NOMO-1 treated with DMSO at 0.1 percent for 48 hours (cell line): Measurements from ENCODE around the gene FAM120B.

Experiments
- DNase-seq: peaks from one replicate; lab custom pipeline; 2025; ENCODE audit not compliant: unreplicated experiment; lab: John Stamatoyannopoulos, UW

Gene FAM120B

DNA sequence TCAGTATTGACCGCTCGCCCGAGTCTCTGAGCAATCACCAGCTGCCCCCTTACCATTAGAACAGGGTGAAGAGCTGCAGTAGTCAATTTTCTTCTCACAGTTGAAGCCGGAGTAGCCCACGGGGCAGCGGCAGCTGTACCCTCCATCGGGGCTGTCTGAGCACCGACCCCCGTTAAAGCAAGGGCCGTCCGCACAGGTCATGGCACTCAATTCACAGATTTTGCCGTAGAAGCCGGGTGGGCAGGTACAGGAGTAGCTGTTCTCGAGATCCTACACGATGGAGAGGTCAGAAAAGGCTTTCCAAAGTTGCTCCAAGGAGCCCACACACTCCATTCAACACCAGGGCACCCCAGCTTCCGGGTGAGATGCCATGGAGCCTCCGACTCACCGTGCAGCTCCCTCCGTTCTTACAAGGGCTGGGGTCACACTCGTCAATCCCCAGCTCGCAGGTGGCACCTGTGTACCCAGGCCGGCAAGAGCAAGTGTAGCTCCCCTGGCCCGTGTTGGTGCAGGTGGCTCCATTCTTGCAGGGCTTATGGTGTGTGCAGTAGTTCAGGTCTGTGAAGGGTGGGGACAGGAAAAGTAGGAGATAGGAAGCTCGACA is 21.6 kb upstream of the FAM120B start:
- DNase-seq = no peak

DNA sequence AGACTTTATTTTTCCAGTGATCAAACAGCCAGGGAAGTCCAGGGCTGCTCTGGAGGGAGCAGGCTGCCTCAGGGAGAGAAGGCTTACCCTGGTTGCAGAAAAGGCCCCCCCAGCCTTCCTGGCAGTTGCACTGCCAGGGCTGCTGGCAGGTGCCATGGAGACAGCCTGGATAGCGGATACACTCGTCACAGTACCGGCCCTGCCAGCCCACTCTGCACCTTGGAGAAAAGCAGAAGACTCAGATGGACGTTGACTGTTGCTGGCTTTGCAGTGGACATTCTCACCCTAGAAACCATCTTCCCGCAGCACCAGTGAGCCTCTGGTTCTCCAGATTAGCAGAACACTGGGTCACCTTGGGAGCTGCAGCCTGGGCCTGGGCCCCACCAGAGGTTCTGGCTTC is 21.1 kb upstream of the FAM120B start:
- DNase-seq = no peak

DNA sequence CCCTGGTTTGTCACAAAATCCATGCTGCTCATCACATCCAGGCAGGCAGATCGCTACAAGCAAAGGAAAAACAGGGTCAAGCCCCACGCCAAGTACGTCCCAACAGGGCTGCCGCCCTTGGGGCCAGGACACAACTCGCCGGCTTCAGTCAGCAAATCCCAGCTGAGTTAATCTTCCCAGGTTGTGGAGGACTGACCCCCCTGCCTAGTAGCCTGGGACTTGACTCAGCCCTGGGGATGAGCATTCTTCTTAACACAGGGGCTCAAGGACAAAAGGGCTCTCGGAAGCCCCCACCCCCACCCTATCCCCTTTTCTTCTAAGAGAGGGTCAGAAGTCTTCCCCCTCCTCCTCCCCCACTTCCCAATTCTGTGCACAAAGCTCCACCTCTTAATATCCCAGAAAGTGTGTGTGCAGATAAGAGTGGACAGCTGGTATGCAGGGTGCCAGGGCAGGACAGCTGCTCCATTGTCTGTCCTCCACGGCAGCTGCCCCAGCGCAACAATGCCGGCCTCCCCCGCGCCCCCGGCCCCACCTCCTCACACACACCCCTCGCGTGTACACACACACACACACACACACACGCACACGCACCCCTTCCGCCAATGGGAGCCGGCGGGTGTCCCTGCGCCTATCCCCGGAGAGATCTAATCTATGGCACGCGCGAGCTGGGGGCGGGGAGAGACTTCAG is 20.2 kb upstream of the FAM120B start:
- DNase-seq = no peak

DNA sequence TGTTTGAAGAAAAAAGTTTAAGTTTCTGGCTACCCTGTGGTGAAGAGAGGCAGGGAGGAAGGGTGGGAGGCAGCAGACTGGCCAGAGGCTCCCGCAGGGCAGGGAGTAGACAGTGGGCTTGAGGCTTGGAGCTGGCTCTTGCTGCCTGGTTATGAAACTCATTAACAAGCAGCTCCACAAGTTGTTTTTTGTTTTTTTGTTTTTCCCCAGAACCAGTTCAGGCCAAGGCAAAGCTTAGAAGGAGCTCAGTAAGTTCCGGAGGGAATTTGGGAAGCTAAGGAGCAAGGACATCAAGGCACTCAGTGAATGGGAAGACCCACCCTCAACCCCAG is 19.7 kb upstream of the FAM120B start:
- DNase-seq = no peak

DNA sequence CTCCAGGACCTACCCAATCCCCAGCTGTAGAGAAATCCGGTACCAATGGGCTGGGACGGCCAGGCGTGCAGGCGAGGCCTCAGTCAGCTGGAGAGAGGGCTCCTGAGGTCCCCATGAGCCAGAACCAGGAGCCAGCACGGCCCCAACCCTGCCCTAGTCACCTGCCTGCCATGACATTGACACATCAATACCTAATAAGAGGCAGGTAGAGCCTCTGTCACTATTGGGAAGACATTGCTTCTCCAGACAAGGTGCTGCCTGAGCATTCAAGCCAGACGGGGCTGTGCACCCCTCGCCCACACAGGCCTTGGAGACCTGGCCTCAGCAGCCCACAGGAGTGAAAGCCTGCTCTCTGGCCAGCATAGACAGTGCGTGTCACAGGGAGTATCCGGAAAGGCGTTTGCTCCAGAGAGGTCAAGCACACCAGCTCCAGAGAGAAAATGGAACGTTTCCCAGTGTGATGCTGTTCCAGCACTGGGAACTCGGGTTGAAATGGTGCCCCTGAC is 19.1 kb upstream of the FAM120B start:
- DNase-seq = no peak

DNA sequence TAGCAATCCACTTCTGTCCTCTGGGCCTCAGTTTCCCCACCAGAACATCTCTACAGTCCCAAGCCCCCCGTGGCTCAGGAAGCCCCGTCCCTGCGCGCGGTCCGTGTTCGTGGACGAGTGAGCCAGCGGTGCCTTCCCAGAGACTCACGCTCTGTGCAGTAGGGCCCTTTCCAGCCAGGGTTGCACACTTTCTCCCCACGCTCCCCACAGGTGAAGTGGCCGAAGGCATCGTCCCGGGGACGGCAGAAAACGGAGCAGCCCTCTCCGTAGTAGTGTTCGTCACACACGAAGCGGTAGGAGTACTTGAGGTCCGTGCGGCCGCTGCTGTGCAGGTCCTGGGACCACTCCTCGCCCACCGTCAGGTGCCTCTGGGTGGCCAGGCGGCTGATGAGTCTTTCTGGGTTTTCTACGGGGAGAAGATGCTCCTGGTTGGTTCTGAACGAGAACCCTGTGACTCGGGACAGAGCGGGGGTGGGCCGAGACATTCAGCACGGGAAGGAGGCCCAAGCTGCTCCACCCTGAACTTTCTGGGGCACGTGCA is 18.4 kb upstream of the FAM120B start:
- DNase-seq = no peak

DNA sequence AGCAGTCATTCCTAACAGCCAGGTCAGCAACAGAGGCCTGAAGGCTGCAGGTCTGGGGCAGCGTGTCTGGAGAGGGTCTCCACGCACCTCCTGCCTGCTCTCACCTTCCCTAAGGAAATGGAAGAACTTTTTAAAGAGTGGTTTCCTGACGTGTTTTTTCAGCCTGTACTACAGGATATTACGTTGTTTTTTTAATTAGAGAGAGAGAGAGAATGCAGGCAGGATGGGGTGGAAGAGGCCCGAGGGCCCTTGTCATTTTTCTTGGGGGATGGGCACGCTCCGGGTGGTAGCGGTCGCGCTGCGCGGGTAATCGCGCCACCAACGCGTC is 17.7 kb upstream of the FAM120B start:
- DNase-seq = no peak

DNA sequence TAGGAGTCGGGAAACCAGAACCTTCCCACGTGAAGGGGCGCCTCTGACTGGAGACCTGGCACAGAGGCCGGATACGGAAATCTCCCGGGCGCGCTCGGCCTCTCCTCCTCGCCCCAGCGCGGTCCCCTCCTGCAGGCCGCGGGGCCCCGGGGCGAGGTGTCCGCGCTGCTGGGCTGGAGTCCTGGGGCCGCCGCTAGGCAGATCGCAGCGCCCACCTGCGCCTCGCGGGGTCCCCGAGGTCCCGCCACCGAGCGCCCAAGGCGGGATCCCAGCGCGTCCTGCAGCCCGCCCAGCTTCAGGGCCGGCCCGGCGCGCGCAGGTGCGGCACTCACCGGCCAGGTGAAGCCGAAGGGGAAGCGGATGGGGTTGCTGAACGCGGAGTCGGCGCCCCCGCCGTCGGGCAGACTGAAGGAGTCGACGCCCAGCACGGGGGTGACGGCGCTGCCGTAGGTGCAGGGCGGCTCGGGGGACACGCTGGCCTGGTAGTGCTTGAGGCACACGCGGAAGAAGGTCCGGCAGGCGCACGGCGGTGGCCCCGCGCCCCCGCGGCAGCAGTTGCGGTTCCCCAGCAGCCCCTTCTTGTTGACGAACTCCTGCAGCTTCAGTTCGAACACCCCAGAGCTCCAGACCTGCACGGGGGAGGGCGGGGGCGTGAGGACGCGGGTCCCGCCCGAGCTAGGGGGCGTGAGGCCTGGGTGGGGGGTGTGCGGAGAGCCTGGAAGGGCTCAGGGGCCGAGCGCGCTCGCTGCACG is 17.2 kb upstream of the FAM120B start:
- DNase-seq = no peak

DNA sequence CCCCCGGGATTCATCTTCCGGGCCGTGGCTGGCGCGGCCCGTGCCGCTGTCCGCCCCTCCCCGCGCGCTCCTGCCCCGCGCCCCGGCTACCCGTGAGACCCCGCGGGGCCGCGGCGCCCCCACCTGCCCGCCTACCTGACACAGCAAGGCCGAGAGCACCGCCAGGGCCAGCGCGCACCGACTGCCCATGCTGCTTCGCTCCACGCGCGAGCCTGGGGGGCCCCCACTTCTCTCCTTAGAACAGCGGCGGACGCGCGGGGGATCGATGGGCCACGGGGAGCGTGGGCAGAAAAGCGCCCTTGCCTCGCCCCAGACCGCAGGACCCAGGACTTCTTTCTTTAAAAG is 16.6 kb upstream of the FAM120B start:
- no peak for DNase-seq

DNA sequence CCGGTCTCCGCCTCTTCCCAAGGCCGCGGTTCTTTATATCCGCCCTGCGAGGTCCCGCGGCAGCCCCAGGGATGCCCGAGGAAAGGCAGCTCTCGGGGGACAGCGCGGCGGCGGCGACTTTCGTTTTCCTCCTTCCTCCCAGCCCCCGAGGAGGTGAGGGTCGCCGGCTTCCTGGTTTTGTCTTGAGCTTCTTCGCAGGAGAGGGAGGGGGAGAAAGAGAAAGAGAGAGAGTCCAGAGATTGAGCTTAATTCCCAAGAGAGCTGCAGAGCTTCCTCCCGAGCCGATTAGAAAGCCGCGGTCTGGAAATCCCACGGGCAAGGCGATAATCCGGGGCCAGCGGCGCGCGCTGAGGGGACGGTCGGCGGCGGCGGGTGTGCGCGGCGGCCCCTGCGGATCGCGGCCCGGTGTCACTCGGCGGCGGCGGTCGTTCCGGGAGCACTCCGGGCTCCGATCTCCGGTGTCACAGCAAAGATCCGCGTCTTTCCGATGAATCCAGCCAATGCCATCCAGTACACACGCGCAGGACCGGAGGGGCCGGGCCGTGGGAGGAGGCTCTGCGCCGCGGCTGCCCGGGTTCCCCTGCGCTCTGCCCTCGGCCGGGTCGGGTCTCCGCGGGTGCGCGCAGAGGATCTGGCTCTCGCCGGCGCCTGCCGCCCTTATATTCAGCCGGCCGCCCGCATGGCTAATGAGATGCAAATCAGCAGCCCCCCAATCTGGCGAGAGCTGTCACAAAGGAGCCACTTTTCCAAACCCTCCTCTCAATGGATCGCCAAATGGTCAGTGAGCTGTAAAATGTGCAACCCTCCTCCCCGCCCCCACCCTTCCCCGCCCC is 16.0 kb upstream of the FAM120B start, which contains the start of gene DLL1:
DLL1 (minus strand) TSS at position 783 of the 833 bp plus-strand sequence. CDS start 939 bp downstream, outside the sequence.
- peak; percentile 44 for DNase-seq

DNA sequence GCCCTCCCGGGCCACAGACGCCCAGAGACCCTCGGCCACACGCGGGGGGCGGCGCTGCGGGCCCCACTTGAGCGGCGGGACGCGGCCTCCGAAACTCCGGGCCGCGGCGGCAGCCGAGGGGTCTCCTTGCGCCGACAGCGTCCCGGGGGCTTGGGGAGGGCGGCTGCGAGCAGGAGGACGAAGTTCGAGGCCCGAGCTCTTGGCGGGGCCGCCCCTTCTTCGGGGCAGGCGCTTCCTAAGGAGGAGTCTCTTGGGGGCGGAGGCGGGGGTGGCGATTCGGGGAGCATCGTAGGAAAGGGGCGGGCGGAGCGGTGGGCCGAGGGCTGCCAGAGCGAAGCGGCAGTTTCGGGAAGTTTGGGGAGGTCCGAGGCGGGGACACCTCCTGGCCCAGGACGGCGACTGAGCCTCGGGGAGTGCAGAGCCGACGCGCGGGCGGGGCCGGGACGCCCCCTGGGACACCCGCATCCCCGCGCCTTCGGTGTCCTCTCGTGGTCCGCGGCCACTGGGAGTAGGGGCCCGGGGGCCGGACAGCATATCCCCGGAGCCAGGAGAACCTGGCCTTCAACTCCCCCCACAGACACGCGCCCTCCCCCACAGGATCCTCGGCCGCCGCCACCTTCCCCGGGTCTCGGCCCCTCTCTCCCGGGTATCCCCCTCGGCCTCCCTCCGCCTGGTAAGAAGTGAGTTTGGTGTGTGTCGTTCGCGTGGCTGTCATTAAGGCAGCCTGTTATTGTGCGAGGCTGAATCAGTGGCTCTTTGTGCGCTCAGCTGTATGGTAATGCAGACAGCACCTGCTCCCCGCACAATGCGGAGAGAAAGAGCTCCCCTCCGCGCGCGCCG is 15.1 kb upstream of the FAM120B start:
- peak; percentile 73 for DNase-seq

DNA sequence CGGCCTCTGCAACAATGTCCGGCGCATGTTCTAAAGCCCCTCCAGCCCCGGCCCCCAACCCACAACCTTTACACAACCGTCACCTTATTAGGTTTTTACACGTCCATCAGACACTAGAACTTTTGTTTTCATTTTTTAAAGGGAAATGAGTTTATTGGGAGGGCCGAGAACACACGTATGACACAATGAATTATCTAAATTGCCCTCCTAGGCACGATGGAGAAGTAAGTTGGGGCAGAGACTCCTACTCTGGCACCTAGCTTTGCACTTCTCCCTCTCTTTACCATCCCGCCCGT is 14.5 kb upstream of the FAM120B start:
- peak; percentile 40 for DNase-seq

DNA sequence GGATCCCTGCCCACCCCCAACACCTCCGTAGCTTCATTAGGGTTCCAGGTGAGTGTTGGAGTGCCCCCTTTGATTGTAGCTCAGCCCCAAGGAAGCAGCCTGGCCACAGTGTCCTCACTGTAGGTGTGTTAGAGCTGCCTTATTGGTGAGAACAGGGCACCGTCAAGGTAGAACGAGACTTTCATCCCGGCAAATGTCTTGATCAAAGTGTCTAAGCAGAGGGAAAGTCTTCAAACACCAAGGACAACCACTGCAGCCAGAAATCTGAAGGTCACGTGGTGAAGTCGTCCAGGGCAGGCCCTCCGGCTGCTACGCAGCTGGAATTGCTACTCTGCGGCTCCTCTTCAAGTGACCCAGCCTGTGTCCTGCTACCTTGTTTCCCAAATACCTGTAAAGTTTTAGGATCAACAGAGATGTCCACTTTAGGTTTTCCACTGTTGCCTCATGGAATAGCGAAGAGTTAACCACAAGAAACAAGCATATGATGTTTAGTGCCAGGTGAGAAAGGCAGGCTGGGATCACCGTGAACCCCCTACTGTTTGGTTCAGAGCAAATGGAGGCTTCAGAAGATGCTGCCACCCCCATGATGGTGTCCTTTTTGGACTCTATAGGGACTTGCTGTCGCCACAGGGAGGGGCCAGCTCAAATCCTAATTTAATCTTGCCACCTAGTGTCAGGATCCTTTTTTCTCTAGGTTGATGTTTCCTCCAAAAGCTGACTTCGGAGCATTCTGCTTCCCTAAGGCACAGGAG is 14.0 kb upstream of the FAM120B start:
- DNase-seq = no peak

DNA sequence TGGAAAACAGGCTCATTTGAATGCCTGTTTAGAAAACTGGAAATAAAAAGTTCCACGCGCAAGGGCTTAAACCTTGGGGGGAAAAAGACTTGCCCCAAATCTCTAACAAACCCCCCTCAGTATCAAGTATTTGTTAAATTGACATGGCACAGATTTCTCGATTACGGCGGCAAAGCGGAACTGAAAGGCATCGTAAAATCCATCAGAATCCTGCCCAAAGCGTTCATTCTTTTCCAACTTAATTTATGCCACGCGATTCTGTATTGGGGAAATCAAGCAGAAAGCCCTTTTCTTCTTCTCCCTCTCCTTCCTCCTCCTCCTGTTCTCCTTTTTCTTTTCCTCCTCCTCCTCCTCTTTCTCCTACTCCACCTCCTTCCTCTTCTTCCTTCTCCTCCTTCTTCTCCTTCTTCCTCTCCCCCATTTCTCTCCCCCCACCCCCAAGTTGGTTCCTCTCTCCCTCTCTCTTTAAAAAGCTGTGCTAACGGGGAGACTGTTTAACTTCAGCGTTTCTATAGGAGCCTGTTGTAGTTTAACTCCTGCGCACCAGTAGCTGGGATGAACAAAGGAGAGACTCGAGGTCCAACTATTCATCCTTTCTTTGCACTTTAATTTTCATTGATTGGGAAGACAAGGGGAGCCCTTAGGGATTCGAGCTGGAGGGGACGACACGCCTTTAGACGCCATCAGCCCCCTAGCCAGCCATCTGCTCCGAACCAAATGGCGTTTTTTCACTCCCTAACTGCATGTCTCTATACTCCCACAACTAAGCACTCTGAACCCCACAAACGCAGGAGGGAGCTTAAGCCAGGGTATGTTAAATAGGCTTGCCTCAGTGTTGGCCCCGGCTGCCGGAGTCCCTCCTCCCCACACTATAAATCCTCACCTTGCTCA is 13.0 kb upstream of the FAM120B start:
- DNase-seq = no peak

DNA sequence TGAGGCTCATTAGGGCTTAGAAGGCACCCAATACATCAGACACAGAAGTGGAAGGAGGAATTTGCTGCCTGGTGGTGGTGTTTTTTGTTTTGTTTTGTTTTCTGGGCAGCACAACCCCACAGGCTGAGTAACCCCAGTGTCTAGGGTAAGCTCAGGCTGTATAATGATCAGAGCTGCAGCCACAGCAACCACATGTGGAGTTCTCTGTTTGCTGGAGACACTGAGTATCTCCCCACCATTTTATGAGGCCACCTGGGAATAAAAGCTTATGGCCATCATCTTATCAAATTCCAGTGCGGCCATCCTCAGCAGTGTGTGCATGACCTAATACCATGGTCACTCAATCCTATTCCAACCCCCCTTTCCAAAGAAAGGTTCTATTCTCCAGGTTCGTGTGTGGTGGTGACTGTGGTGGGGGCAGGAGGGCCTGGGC is 12.2 kb upstream of the FAM120B start:
- no peak for DNase-seq

DNA sequence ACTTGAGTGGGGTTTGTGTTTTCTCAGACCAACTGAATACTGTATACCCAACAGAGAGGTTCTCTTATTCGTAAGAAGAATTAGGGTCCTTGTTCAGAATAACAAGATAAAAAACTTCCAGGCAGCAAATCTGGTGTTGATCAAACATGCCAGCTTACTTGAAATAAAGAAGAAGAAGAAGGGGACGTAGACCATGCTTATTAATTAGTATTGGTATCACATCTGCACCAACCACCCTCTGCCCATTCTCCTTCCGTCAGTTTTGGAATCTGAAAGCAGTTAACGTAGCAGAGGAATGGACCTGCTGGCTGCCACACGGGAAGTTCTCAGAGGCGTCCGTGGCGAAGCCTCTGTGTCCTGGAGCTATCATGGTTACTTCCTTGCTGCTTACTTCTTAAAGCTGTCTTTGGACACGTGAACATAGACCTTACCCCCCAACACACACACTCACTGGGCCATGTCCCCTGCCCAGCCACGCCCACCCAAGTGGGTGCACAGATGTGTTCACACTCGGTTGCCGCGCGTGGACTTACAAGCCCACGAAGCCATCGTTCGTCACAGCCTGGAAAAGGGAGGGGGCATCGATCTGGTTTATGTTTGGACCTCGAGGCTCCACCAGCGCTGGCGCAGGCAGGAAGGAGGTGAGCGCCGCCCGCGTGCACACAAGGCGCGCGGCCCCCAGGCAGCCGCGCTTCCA is 11.6 kb upstream of the FAM120B start:
- DNase-seq = no peak

DNA sequence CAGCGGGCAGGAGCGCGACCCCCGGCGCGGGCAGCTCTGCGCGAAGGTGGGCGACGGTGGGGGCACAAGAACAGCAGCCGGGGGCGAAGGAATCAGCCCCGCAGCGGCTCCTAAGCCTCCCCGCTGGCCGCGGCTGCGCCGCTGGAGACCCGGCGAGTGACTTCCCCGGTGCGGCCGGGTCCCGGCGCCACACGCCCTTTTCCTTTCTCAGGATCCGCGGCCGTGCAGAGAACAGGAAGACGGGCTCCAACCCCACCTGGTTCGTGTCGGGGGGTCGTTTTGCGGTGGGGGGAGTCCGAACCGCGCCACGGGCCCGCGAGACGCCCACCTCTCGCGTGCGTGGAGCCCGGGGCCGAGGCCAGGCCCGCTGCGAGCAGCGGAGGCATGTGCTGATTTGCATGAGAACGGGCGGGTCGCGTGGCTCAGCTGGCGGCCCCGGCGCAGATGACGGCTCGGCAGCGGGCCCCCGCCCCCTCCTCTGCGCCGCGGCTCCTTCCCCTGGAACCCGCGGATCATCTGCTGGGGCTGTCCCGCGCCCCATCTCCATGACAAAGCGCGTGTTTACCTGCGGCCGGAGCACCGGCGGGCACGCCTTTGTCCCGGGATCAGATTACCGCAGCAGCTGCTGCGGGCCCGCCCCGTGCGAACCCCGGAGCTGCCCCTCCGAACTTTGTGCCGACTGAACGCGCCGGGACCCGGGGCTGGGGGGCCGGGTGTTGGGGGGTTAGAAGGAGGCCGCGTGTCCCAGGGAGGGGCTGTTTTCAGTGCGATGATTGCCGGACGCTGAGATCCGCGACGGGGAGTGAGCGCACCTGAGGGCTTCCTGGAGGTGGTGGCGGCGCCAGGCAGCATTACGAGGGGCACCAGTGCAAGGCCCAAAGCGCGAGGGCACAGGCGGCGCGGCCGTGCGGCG is 10.8 kb upstream of the FAM120B start:
- DNase-seq = peak; percentile 23
